Hepatocyte (in vitro differentiated cells): ENCODE results near the gene ZBTB20. TPM values are rescaled to one million over a fixed set of nuclear protein-coding genes. Genes with fewer than 3 reads are reported as not detected.

Experiments
- DNase-seq: peaks from one replicate; pipeline ENCODE4 v3.0.0-alpha.2; 2016; ENCODE audit warnings: low spot score
- H2AFZ ChIP-seq: fragments of 200-600 bp; sonication (generic); 2 replicates; pipeline ENCODE4 v1.6.0; 2016; ENCODE audit warnings: antibody characterized with exemption, mild to moderate bottlenecking
- H3K27ac ChIP-seq: fragments of 200-600 bp; sonication (generic); 2 replicates; pipeline ENCODE4 v1.5.1; 2016; ENCODE audit warnings: mild to moderate bottlenecking
- H3K27me3 ChIP-seq: fragments of 200-600 bp; sonication (generic); 2 replicates; pipeline ENCODE4 v1.6.1; 2016
- H3K36me3 ChIP-seq: fragments of 200-600 bp; sonication (generic); replicated peaks from 2 replicates; pipeline ENCODE4 v1.5.1; 2016; ENCODE audit warnings: low read depth; ENCODE audit not compliant: insufficient read depth
- H3K4me1 ChIP-seq: fragments of 200-600 bp; sonication (generic); 2 replicates; pipeline ENCODE4 v1.5.1; 2016; ENCODE audit warnings: mild to moderate bottlenecking, moderate library complexity; ENCODE audit not compliant: insufficient read depth
- H3K4me2 ChIP-seq: fragments of 200-600 bp; sonication (generic); 2 replicates; pipeline ENCODE4 v1.6.0; 2016
- H3K4me3 ChIP-seq: fragments of 200-600 bp; sonication (generic); 2 replicates; pipeline ENCODE4 v1.5.1; 2016; ENCODE audit warnings: mild to moderate bottlenecking
- H3K79me2 ChIP-seq: fragments of 200-600 bp; sonication (generic); 2 replicates; pipeline ENCODE4 v1.6.0; 2017; ENCODE audit warnings: mild to moderate bottlenecking
- H3K9me2 ChIP-seq: fragments of 200-600 bp; sonication (generic); replicated peaks from 2 replicates; pipeline ENCODE4 v1.6.0; 2017; ENCODE audit warnings: mild to moderate bottlenecking; ENCODE audit not compliant: insufficient read depth
- H3K9me3 ChIP-seq: fragments of 200-600 bp; sonication (generic); 2 replicates; pipeline ENCODE4 v1.5.1; 2016; ENCODE audit warnings: low read depth, mild to moderate bottlenecking
- H4K20me1 ChIP-seq: fragments of 200-600 bp; sonication (generic); 2 replicates; pipeline ENCODE4 v1.6.0; 2016; ENCODE audit warnings: mild to moderate bottlenecking; ENCODE audit not compliant: insufficient read depth, poor library complexity, severe bottlenecking
- EZH2 ChIP-seq: fragments of 200-600 bp; sonication (generic); IDR thresholded peaks from 2 replicates; pipeline ENCODE4 v1.6.1; 2016; ENCODE audit warnings: antibody characterized with exemption, mild to moderate bottlenecking, borderline replicate concordance
- EZH2phosphoT487 ChIP-seq: fragments of 200-600 bp; sonication (generic); IDR thresholded peaks from one replicate; pipeline ENCODE4 v1.6.1; 2018; ENCODE audit warnings: antibody characterized with exemption, mild to moderate bottlenecking, low read depth, moderate library complexity; ENCODE audit not compliant: unreplicated experiment, severe bottlenecking
- whole genome bisulfite sequencing: methylation state at CpG from one replicate; pipeline ENCODE4 v1.1.6; 2016; ENCODE audit warnings: low lambda C conversion rate; ENCODE audit errors: missing lambda C conversion rate; 5-methylcytosine and 5-hydroxymethylcytosine counted together
- polyA plus RNA-seq: library from polyadenylated mRNA; unstranded; fragments of >200 nt; fragmentation: Nextera tagmentation; extraction: Ambion mirVana; gene quantifications from 2 replicates; pipeline ENCODE4 v1.2.1, GENCODE V29; 2016
- total RNA-seq: library from RNA; depleted of rRNA; stranded (reverse); fragments of >200 nt; gene quantifications from 2 replicates; pipeline ENCODE4 v1.2.3, GENCODE V29; 2014
- TF ChIP-seq, protein P1 (sequence below): fragments of 200-600 bp; sonication (generic); IDR thresholded peaks from 2 replicates; pipeline ENCODE4 v1.5.1; 2016; ENCODE audit warnings: antibody characterized with exemption, mild to moderate bottlenecking; ENCODE audit not compliant: poor library complexity

The ZBTB20 gene
- total and polyA plus RNA-seq, 2 experiments from 2014 or later = 25.8 to 28.0 TPM

- DNase-seq = no peak
- no peaks in the 10 kb centered on the region for H3K9me3 ChIP-seq
- H3K79me2 ChIP-seq = no peaks in the 10 kb centered on the region
- H3K27ac ChIP-seq = no peak overlapping the region
- H3K4me3 ChIP-seq = no peak overlapping the region
- no peaks in the 10 kb centered on the region for H4K20me1 ChIP-seq
- no peak for TF ChIP-seq EZH2phosphoT487
- TF ChIP-seq EZH2 = no peak
- TF ChIP-seq, protein P1, sequence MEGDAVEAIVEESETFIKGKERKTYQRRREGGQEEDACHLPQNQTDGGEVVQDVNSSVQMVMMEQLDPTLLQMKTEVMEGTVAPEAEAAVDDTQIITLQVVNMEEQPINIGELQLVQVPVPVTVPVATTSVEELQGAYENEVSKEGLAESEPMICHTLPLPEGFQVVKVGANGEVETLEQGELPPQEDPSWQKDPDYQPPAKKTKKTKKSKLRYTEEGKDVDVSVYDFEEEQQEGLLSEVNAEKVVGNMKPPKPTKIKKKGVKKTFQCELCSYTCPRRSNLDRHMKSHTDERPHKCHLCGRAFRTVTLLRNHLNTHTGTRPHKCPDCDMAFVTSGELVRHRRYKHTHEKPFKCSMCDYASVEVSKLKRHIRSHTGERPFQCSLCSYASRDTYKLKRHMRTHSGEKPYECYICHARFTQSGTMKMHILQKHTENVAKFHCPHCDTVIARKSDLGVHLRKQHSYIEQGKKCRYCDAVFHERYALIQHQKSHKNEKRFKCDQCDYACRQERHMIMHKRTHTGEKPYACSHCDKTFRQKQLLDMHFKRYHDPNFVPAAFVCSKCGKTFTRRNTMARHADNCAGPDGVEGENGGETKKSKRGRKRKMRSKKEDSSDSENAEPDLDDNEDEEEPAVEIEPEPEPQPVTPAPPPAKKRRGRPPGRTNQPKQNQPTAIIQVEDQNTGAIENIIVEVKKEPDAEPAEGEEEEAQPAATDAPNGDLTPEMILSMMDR = no peak
- H3K9me2 ChIP-seq = no peaks in the 10 kb centered on the region
- no peaks in the 10 kb centered on the region for H3K27me3 ChIP-seq
- H3K4me2 ChIP-seq = no peak overlapping the region
- no peak overlapping the region for H2AFZ ChIP-seq
- 77% methylated on average over 4 of the region's 4 CpGs for WGBS
- H3K4me1 ChIP-seq = no peaks in the 10 kb centered on the region
- no peaks in the 10 kb centered on the region for H3K36me3 ChIP-seq
Measured at GRCh38 chr3:114886905-114887304, 260.2 kb downstream of the ZBTB20 start.

DNA sequence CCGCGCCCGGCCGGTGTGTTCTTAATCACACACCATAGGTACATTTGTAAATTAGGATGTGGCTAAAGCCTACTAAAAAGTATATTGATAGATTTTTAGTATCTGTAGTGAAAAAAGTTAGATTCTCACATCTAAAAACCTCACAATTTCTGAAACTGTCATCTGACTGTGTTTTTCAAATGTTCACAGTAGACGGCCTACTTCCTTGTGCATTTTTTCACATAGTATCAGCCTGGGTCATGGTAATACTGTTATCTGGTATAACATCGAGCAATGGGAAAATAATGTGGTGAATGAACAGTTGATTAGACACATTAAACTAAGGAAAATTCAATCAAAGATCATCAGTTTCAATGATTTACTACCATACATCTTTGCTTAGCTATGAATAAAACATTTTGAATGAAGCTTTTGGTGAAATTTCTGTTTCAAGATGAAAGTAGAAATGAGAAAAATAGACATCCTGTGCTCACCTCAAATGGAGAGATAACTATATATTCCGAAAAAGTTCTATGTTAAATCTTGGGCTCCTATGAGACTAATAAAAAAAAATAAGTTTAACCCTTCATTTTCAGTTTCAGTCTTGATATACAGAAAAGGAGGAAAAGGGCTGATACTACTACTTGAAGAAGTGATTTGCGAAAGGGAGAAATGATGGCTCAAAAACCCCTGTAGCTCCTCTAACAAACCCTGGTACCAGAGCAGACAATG lies 262.7 kb downstream of the ZBTB20 start:
- Histone ChIP-seq H3K27ac (no peak overlapping the region), H3K4me1 (no peaks in the 10 kb centered on the region), H3K4me2 (no peak overlapping the region), H3K4me3 (no peak overlapping the region), H3K36me3 (no peaks in the 10 kb centered on the region), H2AFZ (no peak overlapping the region), H3K27me3 (no peaks in the 10 kb centered on the region), H3K9me2 (no peaks in the 10 kb centered on the region), H3K79me2 (no peaks in the 10 kb centered on the region), H4K20me1 (no peaks in the 10 kb centered on the region), H3K9me3 (no peaks in the 10 kb centered on the region)
- DNase-seq = no peak
- WGBS = 95% methylated on average over 8 of the region's 8 CpGs
- TF ChIP-seq EZH2phosphoT487 (no peak), EZH2 (no peak)
- TF ChIP-seq, protein P1 = no peak

- no peak overlapping the region for H3K4me2 ChIP-seq
- H2AFZ ChIP-seq = no peak overlapping the region
- no peak overlapping the region for H3K4me3 ChIP-seq
- H3K79me2 ChIP-seq = no peaks in the 10 kb centered on the region
- no peaks in the 10 kb centered on the region for H3K36me3 ChIP-seq
- DNase-seq = no peak
- H3K4me1 ChIP-seq = no peaks in the 10 kb centered on the region
- no peaks in the 10 kb centered on the region for H4K20me1 ChIP-seq
- 42% methylated on average over 4 of the region's 4 CpGs for WGBS
- no peaks in the 10 kb centered on the region for H3K9me3 ChIP-seq
- H3K27me3 ChIP-seq = no peaks in the 10 kb centered on the region
- H3K27ac ChIP-seq = no peak overlapping the region
- H3K9me2 ChIP-seq = no peaks in the 10 kb centered on the region
- no peak for TF ChIP-seq EZH2
- TF ChIP-seq, protein P1 = no peak
Measured at GRCh38 chr3:114880078-114880477, 267.0 kb downstream of the ZBTB20 start.
